ENCODE measurements around the gene PPP2R3B. TPM values are rescaled to one million over a fixed set of nuclear protein-coding genes. Genes with fewer than 3 reads are reported as not detected.

Gene PPP2R3B
- total RNA-seq, 1 donor from 2014 or later = 36.1 TPM

DNA sequence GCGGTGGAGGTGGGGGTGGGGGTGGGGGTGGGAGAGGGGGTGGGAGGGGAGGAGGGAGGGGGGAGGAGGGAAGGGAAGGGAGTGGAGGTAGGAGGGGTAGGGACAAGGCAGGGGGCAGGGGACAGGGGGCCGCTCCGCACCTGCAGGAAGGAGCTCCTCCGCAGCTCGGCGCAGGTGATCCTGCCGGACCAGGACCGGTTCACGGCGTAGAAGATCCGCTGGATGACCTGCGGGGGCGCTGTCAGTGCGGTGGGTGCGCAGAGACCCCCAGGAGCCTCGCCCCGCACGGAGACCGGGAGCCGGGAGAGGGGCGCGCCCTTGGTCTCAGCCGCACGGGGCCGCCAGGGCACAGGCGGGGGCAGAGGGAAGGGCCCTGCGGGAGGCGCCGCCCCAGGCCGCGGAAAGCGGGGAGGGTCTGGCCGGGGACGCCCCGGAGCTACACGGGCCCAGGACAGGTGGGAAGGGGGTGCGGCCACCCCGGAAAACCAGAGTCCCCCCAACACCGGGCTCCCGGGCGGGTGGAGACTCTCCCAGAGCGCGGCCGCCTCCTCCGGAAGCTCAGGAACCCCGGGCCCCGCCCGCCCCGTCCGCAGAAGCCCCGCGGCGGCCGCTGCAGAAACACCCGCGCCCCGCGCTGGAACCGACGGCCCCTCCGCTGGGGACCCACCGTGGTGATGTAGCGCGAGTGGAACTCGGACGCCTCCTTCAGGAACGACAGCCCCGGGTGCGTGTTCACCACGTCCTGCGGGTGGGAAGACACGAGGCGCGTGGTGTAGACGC, 40.5 kb downstream of the PPP2R3B start:
- Mint-ChIP-seq H3K4me1 (ENCODE audit: low read depth, unreplicated experiment) (peaks cover 7% of the 10 kb centered on the region), H3K9me3 (ENCODE audit: unreplicated experiment) (peaks cover 9% of the 10 kb centered on the region), H3K36me3 (ENCODE audit: unreplicated experiment) (peaks cover 5% of the 10 kb centered on the region), H3K27ac (ENCODE audit: unreplicated experiment) (no peak overlapping the region), H3K27me3 (ENCODE audit: unreplicated experiment) (peaks cover 4% of the 10 kb centered on the region), H3K4me3 (ENCODE audit: unreplicated experiment) (no peak overlapping the region)
- TF ChIP-seq, protein P1, sequence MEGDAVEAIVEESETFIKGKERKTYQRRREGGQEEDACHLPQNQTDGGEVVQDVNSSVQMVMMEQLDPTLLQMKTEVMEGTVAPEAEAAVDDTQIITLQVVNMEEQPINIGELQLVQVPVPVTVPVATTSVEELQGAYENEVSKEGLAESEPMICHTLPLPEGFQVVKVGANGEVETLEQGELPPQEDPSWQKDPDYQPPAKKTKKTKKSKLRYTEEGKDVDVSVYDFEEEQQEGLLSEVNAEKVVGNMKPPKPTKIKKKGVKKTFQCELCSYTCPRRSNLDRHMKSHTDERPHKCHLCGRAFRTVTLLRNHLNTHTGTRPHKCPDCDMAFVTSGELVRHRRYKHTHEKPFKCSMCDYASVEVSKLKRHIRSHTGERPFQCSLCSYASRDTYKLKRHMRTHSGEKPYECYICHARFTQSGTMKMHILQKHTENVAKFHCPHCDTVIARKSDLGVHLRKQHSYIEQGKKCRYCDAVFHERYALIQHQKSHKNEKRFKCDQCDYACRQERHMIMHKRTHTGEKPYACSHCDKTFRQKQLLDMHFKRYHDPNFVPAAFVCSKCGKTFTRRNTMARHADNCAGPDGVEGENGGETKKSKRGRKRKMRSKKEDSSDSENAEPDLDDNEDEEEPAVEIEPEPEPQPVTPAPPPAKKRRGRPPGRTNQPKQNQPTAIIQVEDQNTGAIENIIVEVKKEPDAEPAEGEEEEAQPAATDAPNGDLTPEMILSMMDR (IDR thresholded peaks at IDR 0.05; ENCODE audit: partially characterized antibody, unreplicated experiment) = no peak
- DNase-seq = peak; percentile 23

DNA sequence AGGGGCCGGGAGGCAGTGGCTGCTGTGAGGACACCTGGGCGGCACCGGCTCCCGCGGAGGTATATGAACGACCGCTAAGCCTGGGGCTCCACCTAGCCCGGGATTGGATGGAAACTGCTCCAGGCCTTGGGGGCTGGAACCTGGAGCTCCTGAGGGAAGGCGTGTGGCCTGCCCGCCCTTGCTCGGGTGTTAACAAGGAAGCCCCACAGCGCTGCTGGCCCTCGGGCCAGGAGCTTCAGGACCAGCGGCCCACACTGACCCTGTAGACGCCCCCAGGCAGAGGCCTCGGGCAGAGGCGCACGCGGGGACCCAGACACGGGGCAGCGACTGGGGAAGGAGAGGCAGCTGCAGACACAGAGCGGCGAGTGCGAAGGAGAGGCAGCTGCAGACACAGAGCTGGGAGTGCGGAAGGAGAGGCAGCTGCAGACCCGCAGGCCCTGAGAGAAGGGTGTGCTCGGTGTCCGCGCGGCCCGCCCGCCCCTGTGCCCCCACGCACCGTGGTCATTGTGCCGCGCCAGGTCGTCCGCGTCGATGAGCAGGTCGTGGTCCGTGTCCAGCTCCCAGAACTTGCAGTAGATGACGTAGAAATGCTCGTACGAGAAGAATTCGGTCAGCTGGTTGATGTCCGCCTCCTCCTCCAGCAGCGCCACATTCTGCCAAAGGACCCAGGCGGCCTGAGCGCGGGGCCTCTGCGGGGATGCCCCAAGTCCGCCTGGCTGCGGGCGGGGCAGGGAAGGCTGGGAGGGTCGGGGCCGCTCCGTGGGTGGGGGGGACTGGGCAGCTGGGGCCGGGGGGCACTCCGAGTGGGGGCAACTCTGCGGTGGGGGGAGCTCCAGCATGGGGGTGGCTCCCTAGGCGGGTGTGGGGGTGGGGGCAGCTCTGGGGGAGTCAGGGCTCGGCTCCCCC, 41.4 kb downstream of the PPP2R3B start:
- Mint-ChIP-seq H3K27me3 (ENCODE audit: unreplicated experiment) (peaks cover 4% of the 10 kb centered on the region), H3K4me3 (ENCODE audit: unreplicated experiment) (no peak overlapping the region), H3K27ac (ENCODE audit: unreplicated experiment) (no peak overlapping the region), H3K36me3 (ENCODE audit: unreplicated experiment) (peaks cover 5% of the 10 kb centered on the region), H3K4me1 (ENCODE audit: low read depth, unreplicated experiment) (peaks cover 6% of the 10 kb centered on the region), H3K9me3 (ENCODE audit: unreplicated experiment) (peaks cover 9% of the 10 kb centered on the region)
- TF ChIP-seq, protein P1 (IDR thresholded peaks at IDR 0.05; ENCODE audit: partially characterized antibody, unreplicated experiment) = no peak
- peak; percentile 16 for DNase-seq

DNA sequence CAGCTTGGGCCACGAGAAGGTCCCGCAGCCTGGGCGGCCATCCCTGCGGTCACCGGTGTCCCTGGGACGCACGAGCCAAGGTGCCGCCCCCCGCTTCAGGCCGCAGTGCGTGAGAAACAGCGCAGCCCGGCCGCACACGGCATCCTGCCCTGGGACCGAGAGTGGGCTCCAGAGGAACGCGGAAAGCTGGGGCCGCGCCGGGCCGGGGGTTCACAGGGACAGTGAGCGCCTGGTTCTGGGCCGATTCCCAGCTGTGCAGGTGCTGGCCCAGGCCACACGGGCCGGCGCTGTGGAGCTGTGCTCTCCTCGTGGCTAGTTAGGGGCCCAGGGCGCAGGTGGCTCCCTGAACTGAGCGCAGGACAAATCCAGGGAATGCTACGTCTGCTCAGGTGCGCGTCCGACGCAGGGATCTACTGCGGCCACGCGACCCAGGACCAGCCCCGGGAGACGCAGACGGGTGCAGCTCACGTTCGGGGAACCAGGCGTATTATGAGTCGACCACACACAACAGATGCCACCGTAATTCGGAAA, 42.3 kb downstream of the PPP2R3B start:
- TF ChIP-seq, protein P1 (IDR thresholded peaks at IDR 0.05; ENCODE audit: partially characterized antibody, unreplicated experiment) = no peak
- peaks cover 7% of the 10 kb centered on the region for H3K9me3 Mint-ChIP-seq (ENCODE audit: unreplicated experiment)
- no peak overlapping the region for H3K4me3 Mint-ChIP-seq (ENCODE audit: unreplicated experiment)
- no peak overlapping the region for H3K27ac Mint-ChIP-seq (ENCODE audit: unreplicated experiment)
- peaks cover 5% of the 10 kb centered on the region for H3K36me3 Mint-ChIP-seq (ENCODE audit: unreplicated experiment)
- H3K4me1 Mint-ChIP-seq (ENCODE audit: low read depth, unreplicated experiment) = peaks cover 5% of the 10 kb centered on the region
- DNase-seq = peak; percentile 6
- H3K27me3 Mint-ChIP-seq (ENCODE audit: unreplicated experiment) = peaks cover 4% of the 10 kb centered on the region

DNA sequence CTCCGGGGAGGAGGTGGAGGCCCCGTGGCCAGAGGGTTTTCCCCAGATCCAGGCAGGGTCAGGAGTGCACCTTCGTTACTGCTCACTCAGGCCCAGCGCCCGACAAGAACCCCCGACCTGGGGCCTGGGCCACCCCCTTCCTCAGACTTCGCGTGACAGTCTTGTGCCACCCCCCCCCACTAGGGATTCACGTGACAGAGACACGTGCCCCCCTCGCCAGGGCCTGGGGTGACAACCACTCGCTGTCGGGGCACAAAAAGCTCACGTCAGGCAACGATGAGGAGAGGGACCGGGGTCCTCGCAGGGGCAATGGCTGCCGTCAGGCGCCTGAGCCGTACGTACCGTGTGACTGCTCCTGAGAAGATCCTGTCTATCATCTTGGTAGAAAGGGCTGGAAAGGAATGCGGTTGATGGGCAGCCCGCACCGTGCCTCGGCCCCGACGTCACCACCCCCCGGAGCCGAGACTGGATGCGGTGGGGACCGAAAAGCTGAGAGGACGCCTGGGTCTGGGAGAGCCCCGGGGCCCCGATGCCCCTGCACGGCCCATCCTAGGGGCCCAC, 45.1 kb downstream of the PPP2R3B start:
- DNase-seq = peak; percentile 6
- Mint-ChIP-seq H3K27me3 (ENCODE audit: unreplicated experiment) (peaks cover 9% of the 10 kb centered on the region), H3K4me3 (ENCODE audit: unreplicated experiment) (no peak overlapping the region), H3K9me3 (ENCODE audit: unreplicated experiment) (peaks cover 11% of the 10 kb centered on the region), H3K36me3 (ENCODE audit: unreplicated experiment) (peaks cover 17% of the 10 kb centered on the region), H3K27ac (ENCODE audit: unreplicated experiment) (no peak overlapping the region), H3K4me1 (ENCODE audit: low read depth, unreplicated experiment) (no peaks in the 10 kb centered on the region)
- TF ChIP-seq, protein P1 (IDR thresholded peaks at IDR 0.05; ENCODE audit: partially characterized antibody, unreplicated experiment) = no peak
